ENCODE measurements around the gene CRY1. TPM values are rescaled to one million over a fixed set of nuclear protein-coding genes. Genes with fewer than 3 reads are reported as not detected.
"Not testable (repeated sequence)": the region's sequence is repeated elsewhere in the genome, so short reads cannot be mapped to it uniquely, and the experiment has no call there.

CRY1 gene
- total RNA-seq, 4 donors from 2014 or later = 7.8 to 39.1 (median 10.1) TPM

DNA sequence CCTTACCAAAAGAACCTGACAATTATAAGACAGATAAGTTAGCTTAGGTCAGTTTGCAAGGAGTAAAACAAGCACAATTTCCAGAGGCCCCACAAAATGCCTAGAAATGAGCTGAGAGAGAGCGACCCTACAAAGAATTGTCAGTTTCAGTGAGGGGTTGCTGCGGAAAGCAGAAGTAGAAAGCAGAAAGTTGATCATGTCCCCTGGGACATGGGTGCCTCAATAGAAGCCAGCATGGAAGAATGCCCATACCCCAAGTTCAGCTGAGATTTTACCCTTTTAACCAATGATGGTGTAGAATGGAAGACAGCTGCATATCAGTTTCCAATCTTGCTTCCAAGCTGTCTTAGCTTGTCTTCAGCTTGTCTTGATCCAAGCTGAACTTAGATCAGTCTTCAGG, 21.8 kb upstream of the CRY1 start:
- intact Hi-C loops (cut with DNase I; ENCODE audit: low total_unique reads) = no loop called here
- H3K4me3 ChIP-seq (ENCODE audit: low read depth, poor library complexity, severe bottlenecking) = no peak overlapping the region
- no peak for TF ChIP-seq POLR2A (IDR thresholded peaks at IDR 0.05)
- TF ChIP-seq, protein P1, sequence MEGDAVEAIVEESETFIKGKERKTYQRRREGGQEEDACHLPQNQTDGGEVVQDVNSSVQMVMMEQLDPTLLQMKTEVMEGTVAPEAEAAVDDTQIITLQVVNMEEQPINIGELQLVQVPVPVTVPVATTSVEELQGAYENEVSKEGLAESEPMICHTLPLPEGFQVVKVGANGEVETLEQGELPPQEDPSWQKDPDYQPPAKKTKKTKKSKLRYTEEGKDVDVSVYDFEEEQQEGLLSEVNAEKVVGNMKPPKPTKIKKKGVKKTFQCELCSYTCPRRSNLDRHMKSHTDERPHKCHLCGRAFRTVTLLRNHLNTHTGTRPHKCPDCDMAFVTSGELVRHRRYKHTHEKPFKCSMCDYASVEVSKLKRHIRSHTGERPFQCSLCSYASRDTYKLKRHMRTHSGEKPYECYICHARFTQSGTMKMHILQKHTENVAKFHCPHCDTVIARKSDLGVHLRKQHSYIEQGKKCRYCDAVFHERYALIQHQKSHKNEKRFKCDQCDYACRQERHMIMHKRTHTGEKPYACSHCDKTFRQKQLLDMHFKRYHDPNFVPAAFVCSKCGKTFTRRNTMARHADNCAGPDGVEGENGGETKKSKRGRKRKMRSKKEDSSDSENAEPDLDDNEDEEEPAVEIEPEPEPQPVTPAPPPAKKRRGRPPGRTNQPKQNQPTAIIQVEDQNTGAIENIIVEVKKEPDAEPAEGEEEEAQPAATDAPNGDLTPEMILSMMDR (IDR thresholded peaks at IDR 0.05) = no peak
- no peak for DNase-seq (ENCODE audit: low spot score in 2 of 2)
- 88 to 92% methylated on average over 2 of the region's 2 CpGs for WGBS, 2 donors

- DNase-seq (ENCODE audit: low spot score in 2 of 2) = no peak
- intact Hi-C loops (cut with DNase I; ENCODE audit: low total_unique reads) = no loop called here
- TF ChIP-seq POLR2A (IDR thresholded peaks at IDR 0.05) = no peak
- TF ChIP-seq, protein P1 (IDR thresholded peaks at IDR 0.05) = no peak
- no peak overlapping the region for H3K4me3 ChIP-seq (ENCODE audit: low read depth, poor library complexity, severe bottlenecking)
These were observed 18.0 kb upstream of the CRY1 start for GRCh38 chr12:107111314-107111713.

DNA sequence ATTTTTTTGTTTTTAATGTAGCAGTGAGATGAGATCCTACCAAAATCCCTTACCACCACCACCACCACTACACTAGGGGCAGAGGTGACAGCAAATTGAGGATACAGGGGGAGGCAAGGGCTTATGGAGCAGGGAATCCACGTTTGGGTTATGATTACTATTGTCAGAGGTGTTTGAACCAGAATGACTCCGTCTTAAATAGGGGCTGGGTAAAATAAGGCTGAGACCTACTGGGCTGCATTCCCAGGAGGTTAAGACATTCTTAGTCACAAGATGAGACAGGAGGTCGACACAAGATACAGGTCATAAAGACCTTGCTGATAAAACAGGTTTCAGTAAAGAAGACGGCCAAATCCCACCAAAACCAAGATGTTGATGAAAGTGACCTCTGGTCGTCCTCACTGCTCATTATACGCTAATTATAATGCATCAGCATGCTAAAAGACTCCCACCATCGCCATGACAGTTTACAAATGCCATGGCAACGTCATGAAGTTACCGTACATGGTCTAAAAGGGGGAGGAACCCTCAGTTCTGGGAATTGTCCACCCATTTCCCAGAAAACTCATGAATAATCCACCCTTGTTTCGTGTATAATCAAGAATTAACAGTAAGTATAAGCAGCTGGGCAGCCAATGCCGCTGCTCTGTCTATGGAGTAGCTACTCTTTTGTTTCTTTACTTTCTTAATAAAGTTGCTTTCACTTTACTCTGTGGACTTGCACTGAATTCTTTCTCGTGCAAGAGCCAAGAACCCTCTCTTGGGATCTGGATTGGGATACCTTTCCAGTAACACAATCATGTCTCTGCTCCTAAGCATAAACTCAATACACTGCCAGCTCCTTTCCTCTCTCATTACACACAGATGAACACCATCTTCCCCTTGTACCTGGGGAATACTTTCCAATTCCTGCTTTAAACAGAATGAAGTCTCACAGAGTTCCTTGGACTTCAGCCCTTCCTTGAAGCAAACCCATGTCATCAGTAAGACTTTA, 16.7 kb upstream of the CRY1 start:
- DNase-seq (ENCODE audit: low spot score in 2 of 2) = no peak
- no peak overlapping the region for H3K4me3 ChIP-seq (ENCODE audit: low read depth, poor library complexity, severe bottlenecking)
- 68 to 72% methylated on average over 12 of the region's 12 CpGs for WGBS, 2 donors
- intact Hi-C loops (cut with DNase I; ENCODE audit: low total_unique reads) = no loop called here
- TF ChIP-seq, protein P1 (IDR thresholded peaks at IDR 0.05) = no peak
- TF ChIP-seq POLR2A (IDR thresholded peaks at IDR 0.05) = no peak

DNA sequence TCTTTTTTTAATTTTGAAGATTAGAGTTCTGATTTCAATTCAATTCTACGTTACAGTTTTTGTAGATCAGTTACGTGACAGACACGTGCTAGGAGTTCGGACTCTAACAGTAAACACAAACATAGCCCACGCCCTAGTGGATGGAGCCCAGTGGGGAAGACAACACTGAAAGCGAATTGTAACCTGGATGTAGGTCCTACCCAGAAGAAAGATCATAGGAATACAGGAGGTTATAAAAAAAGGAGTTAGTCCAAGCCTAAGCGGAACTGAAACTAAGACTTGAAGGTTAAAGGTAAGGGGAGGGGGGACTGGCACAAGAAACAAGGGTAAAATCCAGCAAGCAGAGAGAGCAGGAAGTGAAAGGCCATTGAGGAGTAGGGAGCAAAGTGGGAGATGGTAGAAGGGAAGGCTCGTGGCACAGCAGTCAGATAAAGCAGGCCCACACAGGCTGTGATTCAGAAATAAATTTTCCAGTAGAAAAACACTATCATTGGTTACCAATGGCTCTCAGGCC, 15.7 kb upstream of the CRY1 start:
- 85 to 91% methylated on average over 8 of the region's 8 CpGs for WGBS, 2 donors
- no peak for TF ChIP-seq POLR2A (IDR thresholded peaks at IDR 0.05)
- TF ChIP-seq, protein P1 (IDR thresholded peaks at IDR 0.05) = no peak

GRCh38 chr12:107108366-107108765, 15.0 kb upstream of the CRY1 start:
- H3K4me3 ChIP-seq (ENCODE audit: low read depth, poor library complexity, severe bottlenecking); intact Hi-C loops (cut with DNase I; ENCODE audit: low total_unique reads); DNase-seq (ENCODE audit: low spot score in 2 of 2): not testable (repeated sequence)
- 89 to 94% methylated on average over 1 of the region's 1 CpG for WGBS, 2 donors

More for the DNA sequence above, 15.7 kb upstream of the CRY1 start:
- intact Hi-C loops (cut with DNase I; ENCODE audit: low total_unique reads) = no loop called here
- DNase-seq (ENCODE audit: low spot score in 2 of 2) = no peak
- H3K4me3 ChIP-seq (ENCODE audit: low read depth, poor library complexity, severe bottlenecking) = no peak overlapping the region

GRCh38 chr12:107107381-107107780, 14.0 kb upstream of the CRY1 start:
- H3K4me3 ChIP-seq (ENCODE audit: low read depth, poor library complexity, severe bottlenecking) = no peak overlapping the region
- DNase-seq (ENCODE audit: low spot score in 2 of 2) = no peak
- WGBS, 2 donors = 69 to 73% methylated on average over 4 of the region's 4 CpGs
- intact Hi-C loops (cut with DNase I; ENCODE audit: low total_unique reads) = no loop called here
- no peak for TF ChIP-seq POLR2A (IDR thresholded peaks at IDR 0.05)
- TF ChIP-seq, protein P1 (IDR thresholded peaks at IDR 0.05) = no peak
